22Rv1 (cell line): ENCODE data around the gene ASTN2.
A peak's percentile ranks its signal among the peaks of the same experiment; 100 is the strongest.

Source experiments
- H3K27ac ChIP-seq: fragments of 450-650 bp; 2 replicates; pipeline ENCODE4 v1.5.1; 2017
- CTCF ChIP-seq: fragments of 450-650 bp; IDR thresholded peaks from 2 replicates; pipeline ENCODE4 v1.5.1; 2017; ENCODE audit warnings: mild to moderate bottlenecking
- ZFX ChIP-seq: fragments of 450-650 bp; IDR thresholded peaks from 2 replicates; pipeline ENCODE4 v1.6.1; 2017; ENCODE audit warnings: antibody characterized with exemption, borderline replicate concordance

ASTN2 gene

GRCh38 chr9:116499434-116499833, 915.4 kb downstream of the ASTN2 start:
- TF ChIP-seq CTCF: no peak
- no peak for TF ChIP-seq ZFX
- H3K27ac ChIP-seq: no peak overlapping the region

- no peak overlapping the region for H3K27ac ChIP-seq
- TF ChIP-seq ZFX (no peak), CTCF (no peak)
Observed at GRCh38 chr9:116497095-116497890, 917.6 kb downstream of the ASTN2 start.

- H3K27ac ChIP-seq: no peak overlapping the region
- TF ChIP-seq ZFX: no peak
- no peak for TF ChIP-seq CTCF
Observed at GRCh38 chr9:116496167-116496566, 918.7 kb downstream of the ASTN2 start.

- H3K27ac ChIP-seq: no peak overlapping the region
- TF ChIP-seq CTCF: no peak
- no peak for TF ChIP-seq ZFX
Observed at GRCh38 chr9:116495725-116496124, 919.1 kb downstream of the ASTN2 start.

GRCh38 chr9:116494815-116495634, 919.8 kb downstream of the ASTN2 start:
- TF ChIP-seq CTCF (peak; percentile 90), ZFX (no peak)
- H3K27ac ChIP-seq: no peak overlapping the region

GRCh38 chr9:116493183-116493860, 921.5 kb downstream of the ASTN2 start:
- no peak for TF ChIP-seq CTCF
- no peak overlapping the region for H3K27ac ChIP-seq
